ENCODE results near the gene PDE11A. TPM values are rescaled to one million over a fixed set of nuclear protein-coding genes. Genes with fewer than 3 reads are reported as not detected.

Gene PDE11A
- total and polyA plus RNA-seq, 2 donors from 2014 or later = 0.58 to 0.82 TPM

DNA sequence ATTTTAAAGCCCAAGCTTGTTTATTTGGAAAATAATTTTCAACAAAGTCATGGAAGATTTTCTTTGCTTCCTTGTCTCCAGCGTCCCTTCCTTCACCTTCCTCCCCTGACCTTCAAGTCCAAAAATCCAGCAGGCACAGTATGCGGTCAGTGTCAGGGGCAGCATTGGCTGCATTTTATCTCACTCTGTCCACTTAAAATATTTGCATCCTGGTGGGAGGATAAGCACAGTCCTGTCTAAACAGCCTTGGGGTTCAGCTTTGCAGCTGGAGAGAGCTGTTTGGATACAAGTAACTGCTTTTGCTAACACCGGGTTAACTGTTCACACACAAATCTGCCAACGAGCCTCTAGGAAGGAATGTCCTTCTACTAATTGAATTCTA is 318.1 kb downstream of the PDE11A start:
- no peak for FAIRE-seq
- Histone ChIP-seq H3K27ac (ENCODE audit: low read depth in 2 of 2, low read length in 2 of 2) (peak overlapping the region; percentile 39 to 54), H3K4me1 (ENCODE audit: control insufficient read depth in 2 of 3, insufficient read depth in 2 of 3, low read depth in 1 of 3, low read length in 3 of 3) (peaks cover 2 to 3% (median 2%) of the 10 kb centered on the region in 3 donors), H3K9ac (ENCODE audit: low read length in 3 of 3) (no peak overlapping the region), H3K36me3 (ENCODE audit: control insufficient read depth in 2 of 3, insufficient read depth in 3 of 3, low read length in 3 of 3) (no peaks in the 10 kb centered on the region), H3K4me3 (ENCODE audit: low read length in 3 of 3) (no peak overlapping the region), H3K9me3 (ENCODE audit: control insufficient read depth in 2 of 3, insufficient read depth in 1 of 3, low read length in 3 of 3) (no peaks in the 10 kb centered on the region), H3K27me3 (ENCODE audit: control insufficient read depth, insufficient read depth, low read length) (no peaks in the 10 kb centered on the region)
- TF ChIP-seq CTCF (IDR thresholded peaks at IDR 0.05; ENCODE audit: borderline replicate concordance, extremely low read depth, insufficient read depth) = no peak
- peak in 4 of 5 donors; percentile 78 to 97 (median 90) for DNase-seq
- intact Hi-C loops (cut with DNase I) = no loop called here

GRCh38 chr2:177753682-177754491 is 318.7 kb downstream of the PDE11A start:
- TF ChIP-seq CTCF (IDR thresholded peaks at IDR 0.05; ENCODE audit: borderline replicate concordance, extremely low read depth, insufficient read depth) = no peak
- H3K4me3 ChIP-seq (ENCODE audit: low read length in 3 of 3) = no peak overlapping the region
- H3K27me3 ChIP-seq (ENCODE audit: control insufficient read depth, insufficient read depth, low read length) = no peaks in the 10 kb centered on the region
- FAIRE-seq (no peak), DNase-seq (peak; percentile 87 to 98 (median 90))
- H3K27ac ChIP-seq (ENCODE audit: low read depth in 2 of 2, low read length in 2 of 2) = peak overlapping the region; percentile 39 to 54
- intact Hi-C loops (cut with DNase I) = no loop called here
- H3K4me1 ChIP-seq (ENCODE audit: control insufficient read depth in 2 of 3, insufficient read depth in 2 of 3, low read depth in 1 of 3, low read length in 3 of 3) = peaks cover 2 to 3% (median 2%) of the 10 kb centered on the region in 3 donors
- no peaks in the 10 kb centered on the region for H3K9me3 ChIP-seq (ENCODE audit: control insufficient read depth in 2 of 3, insufficient read depth in 1 of 3, low read length in 3 of 3)
- H3K9ac ChIP-seq (ENCODE audit: low read length in 3 of 3) = no peak overlapping the region
- H3K36me3 ChIP-seq (ENCODE audit: control insufficient read depth in 2 of 3, insufficient read depth in 3 of 3, low read length in 3 of 3) = no peaks in the 10 kb centered on the region

DNA sequence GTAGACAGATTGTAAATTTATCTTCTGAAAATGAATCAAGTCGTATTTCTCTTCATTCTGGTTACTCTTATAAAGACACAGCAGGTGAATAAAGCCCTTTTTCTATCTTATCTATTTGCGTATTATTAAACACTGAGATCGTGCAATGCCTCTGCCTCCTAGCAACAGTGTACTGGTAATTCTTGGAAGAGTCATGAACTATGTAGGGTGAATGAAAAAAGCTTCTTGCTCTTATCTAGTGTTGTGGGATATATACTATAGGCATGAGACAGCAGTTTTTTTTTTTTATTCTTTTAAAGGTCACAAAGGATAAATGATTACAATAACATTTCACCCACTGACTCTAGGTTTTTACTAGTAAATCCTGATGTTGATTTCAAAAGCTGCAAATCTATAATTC is 324.2 kb downstream of the PDE11A start:
- DNase-seq (no peak), FAIRE-seq (no peak)
- Histone ChIP-seq H3K9ac (ENCODE audit: low read length in 3 of 3) (no peak overlapping the region), H3K4me3 (ENCODE audit: low read length in 3 of 3) (no peak overlapping the region), H3K9me3 (ENCODE audit: control insufficient read depth in 2 of 3, insufficient read depth in 1 of 3, low read length in 3 of 3) (no peaks in the 10 kb centered on the region), H3K36me3 (ENCODE audit: control insufficient read depth in 2 of 3, insufficient read depth in 3 of 3, low read length in 3 of 3) (no peaks in the 10 kb centered on the region), H3K4me1 (ENCODE audit: control insufficient read depth in 2 of 3, insufficient read depth in 2 of 3, low read depth in 1 of 3, low read length in 3 of 3) (no peaks in the 10 kb centered on the region), H3K27ac (ENCODE audit: low read depth in 2 of 2, low read length in 2 of 2) (no peak overlapping the region), H3K27me3 (ENCODE audit: control insufficient read depth, insufficient read depth, low read length) (no peaks in the 10 kb centered on the region)
- no peak for TF ChIP-seq CTCF (IDR thresholded peaks at IDR 0.05; ENCODE audit: borderline replicate concordance, extremely low read depth, insufficient read depth)
- intact Hi-C loops (cut with DNase I) = no loop called here

Measured in kidney (tissue), 14 donors.